EH (cell line): ENCODE results near the gene VPS35L.
A peak's percentile ranks its signal among the peaks of the same experiment; 100 is the strongest.
"Not testable (repeated sequence)": the region's sequence is repeated elsewhere in the genome, so short reads cannot be mapped to it uniquely, and the experiment has no call there.

ENCODE experiments used
- DNase-seq: peaks from one replicate; pipeline ENCODE4 v3.0.0-alpha.2; 2015; ENCODE audit warnings: low read depth

VPS35L gene

GRCh38 chr16:19654147-19654546, 98.6 kb downstream of the VPS35L start:
- no peak for DNase-seq

- DNase-seq, result no peak
Observed at GRCh38 chr16:19655242-19655777, 99.8 kb downstream of the VPS35L start.

- no peak for DNase-seq
Observed at GRCh38 chr16:19657831-19658230, 102.3 kb downstream of the VPS35L start.

- DNase-seq, result no peak
Observed at GRCh38 chr16:19659554-19659953, 104.1 kb downstream of the VPS35L start.

GRCh38 chr16:19660432-19660831, 104.9 kb downstream of the VPS35L start:
- DNase-seq, result no peak

GRCh38 chr16:19662351-19662750, 106.8 kb downstream of the VPS35L start:
- no peak for DNase-seq

- no peak for DNase-seq
Observed at GRCh38 chr16:19664166-19664565, 108.7 kb downstream of the VPS35L start.

GRCh38 chr16:19665313-19665712, 109.8 kb downstream of the VPS35L start:
- not testable (repeated sequence) for DNase-seq

GRCh38 chr16:19666477-19666876, 111.0 kb downstream of the VPS35L start:
- no peak for DNase-seq

- no peak for DNase-seq
Observed at GRCh38 chr16:19672378-19672777, 116.9 kb downstream of the VPS35L start.

- no peak for DNase-seq
Observed at GRCh38 chr16:19674485-19674884, 119.0 kb downstream of the VPS35L start.

GRCh38 chr16:19677402-19677801, 121.9 kb downstream of the VPS35L start:
- no peak for DNase-seq

- no peak for DNase-seq
Observed at GRCh38 chr16:19678804-19679203, 123.3 kb downstream of the VPS35L start.

GRCh38 chr16:19679281-19679680, 123.8 kb downstream of the VPS35L start:
- DNase-seq, result not testable (repeated sequence)

GRCh38 chr16:19680881-19681340, 125.4 kb downstream of the VPS35L start:
- no peak for DNase-seq

GRCh38 chr16:19681637-19682036, 126.1 kb downstream of the VPS35L start:
- no peak for DNase-seq

GRCh38 chr16:19683453-19684236, 128.1 kb downstream of the VPS35L start:
- DNase-seq, result no peak

- DNase-seq, result no peak
Observed at GRCh38 chr16:19685176-19685575, 129.7 kb downstream of the VPS35L start.

GRCh38 chr16:19687279-19687678, 131.8 kb downstream of the VPS35L start:
- DNase-seq, result no peak

- DNase-seq, result no peak
Observed at GRCh38 chr16:19688396-19689024, 133.0 kb downstream of the VPS35L start.

GRCh38 chr16:19689342-19689741, 133.8 kb downstream of the VPS35L start:
- DNase-seq, result no peak

- no peak for DNase-seq
Observed at GRCh38 chr16:19690196-19690595, 134.7 kb downstream of the VPS35L start.

GRCh38 chr16:19691161-19691711, 135.7 kb downstream of the VPS35L start:
- DNase-seq, result peak; percentile 38
